ENCODE measurements around the gene RSAD1. TPM values are rescaled to one million over a fixed set of nuclear protein-coding genes. Genes with fewer than 3 reads are reported as not detected.

Gene RSAD1
- polyA plus RNA-seq, 1 of the 3 experiments (the other 2 are of a cell fraction) = 44.7 TPM

GRCh38 chr17:50464121-50464520 lies 14.5 kb upstream of the RSAD1 start:
- no peaks in the 10 kb centered on the region; the same call in 1 of the 2 replicates for H4K20me1 ChIP-seq (ENCODE audit: insufficient read depth)
- TF ChIP-seq FOXM1 (IDR thresholded peaks at IDR 0.05; ENCODE audit: low read depth) = no peak
- H3K9ac ChIP-seq = no peak overlapping the region
- no peaks in the 10 kb centered on the region for H3K79me2 ChIP-seq (ENCODE audit: insufficient read depth)
- DNase-seq = no peak
- no peaks in the 10 kb centered on the region for H3K9me2 ChIP-seq
- no peak overlapping the region for H3K4me2 ChIP-seq
- ChIA-PET POLR2A (no interaction called here), CTCF (interaction anchor here (1.0 to 4.1 kb wide), 6 partner anchors 9 to 83 kb away, joined by 3 to 18 read pairs (median 6); partner anchors contain the start of gene LRRC59)
- peaks cover 0 to 2% of the 10 kb centered on the region in 2 experiments for H3K36me3 ChIP-seq (replicated peaks in 1 of 2; ENCODE audit: control insufficient read depth in 1 of 2, insufficient read depth in 2 of 2, low read length in 1 of 2)
- no peaks in the 10 kb centered on the region for H3K9me3 ChIP-seq
- peaks cover 0 to 9% of the 10 kb centered on the region in 2 experiments; a peak in 1 of 4 replicates for H3K4me1 ChIP-seq (ENCODE audit: control insufficient read depth in 1 of 2, insufficient read depth in 2 of 2, low read depth in 1 of 2, low read length in 1 of 2)
- no peaks in the 10 kb centered on the region for H3F3A ChIP-seq (replicated peaks; ENCODE audit: insufficient read depth)
- WGBS (ENCODE audit: low lambda C conversion rate) = 85% methylated on average over 3 of the region's 3 CpGs
- H3K4me3 ChIP-seq (ENCODE audit: low read depth in 2 of 2, low read length in 1 of 2) = no peak overlapping the region
- no peak overlapping the region for H2AFZ ChIP-seq (ENCODE audit: low read depth)
- no peaks in the 10 kb centered on the region for H3K27me3 ChIP-seq (ENCODE audit: insufficient read depth)
- H3K27ac ChIP-seq (ENCODE audit: low read depth in 2 of 2, low read length in 1 of 2) = no peak overlapping the region

DNA sequence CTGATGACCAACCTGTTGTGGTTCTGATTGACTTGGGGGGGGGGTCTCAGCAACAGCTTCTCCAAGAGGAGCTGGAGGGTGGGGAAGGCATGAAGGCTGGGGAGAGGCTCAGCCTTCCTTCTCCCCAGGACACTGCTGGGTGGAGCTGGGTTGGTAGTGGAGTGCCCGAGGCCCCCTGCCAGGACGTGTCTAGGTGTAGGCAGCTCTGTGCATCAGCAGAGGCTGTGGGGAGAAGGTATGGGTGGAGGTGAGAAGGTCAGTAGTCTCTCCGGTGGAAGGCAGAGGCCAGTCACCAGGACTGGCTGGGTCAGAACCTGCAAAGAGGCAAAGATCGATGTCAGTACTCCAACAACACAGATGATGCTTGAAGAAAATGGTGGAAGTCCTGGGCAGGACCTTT lies 13.9 kb upstream of the RSAD1 start:
- TF ChIP-seq RXRA (IDR thresholded peaks at IDR 0.05; ENCODE audit: borderline replicate concordance, low read depth) (no peak), REST (IDR thresholded peaks at IDR 0.05; ENCODE audit: low read depth, low read length) (no peak), FOSL2 (IDR thresholded peaks at IDR 0.05; ENCODE audit: borderline replicate concordance, low read depth) (no peak), YY1 (IDR thresholded peaks at IDR 0.05; ENCODE audit: low read depth) (no peak), RAD21 (IDR thresholded peaks at IDR 0.05; ENCODE audit: low read length) (no peak)
- Histone ChIP-seq H3K4me2 (no peak overlapping the region), H3F3A (replicated peaks; ENCODE audit: insufficient read depth) (no peaks in the 10 kb centered on the region), H4K20me1 (ENCODE audit: insufficient read depth) (no peaks in the 10 kb centered on the region; the same call in 1 of the 2 replicates), H3K79me2 (ENCODE audit: insufficient read depth) (no peaks in the 10 kb centered on the region), H3K27ac (ENCODE audit: low read depth in 2 of 2, low read length in 1 of 2) (no peak overlapping the region), H3K9ac (no peak overlapping the region), H2AFZ (ENCODE audit: low read depth) (no peak overlapping the region), H3K9me2 (no peaks in the 10 kb centered on the region), H3K36me3 (replicated peaks in 1 of 2; ENCODE audit: control insufficient read depth in 1 of 2, insufficient read depth in 2 of 2, low read length in 1 of 2) (peaks cover 0 to 2% of the 10 kb centered on the region in 2 experiments), H3K4me1 (ENCODE audit: control insufficient read depth in 1 of 2, insufficient read depth in 2 of 2, low read depth in 1 of 2, low read length in 1 of 2) (peaks cover 0 to 15% of the 10 kb centered on the region in 2 experiments; a peak in 1 of 4 replicates), H3K27me3 (ENCODE audit: insufficient read depth) (no peaks in the 10 kb centered on the region), H3K4me3 (ENCODE audit: low read depth in 2 of 2, low read length in 1 of 2) (no peak overlapping the region), H3K9me3 (no peaks in the 10 kb centered on the region)
- WGBS (ENCODE audit: low lambda C conversion rate) = 83% methylated on average over 4 of the region's 4 CpGs
- ChIA-PET POLR2A (no interaction called here), CTCF (interaction anchor here (1.1 to 4.1 kb wide), 5 partner anchors 8 to 83 kb away, joined by 3 to 18 read pairs (median 9); partner anchors contain the start of gene LRRC59)
- DNase-seq = no peak

GRCh38 chr17:50465171-50465570 lies 13.5 kb upstream of the RSAD1 start:
- no peaks in the 10 kb centered on the region for H3K9me2 ChIP-seq
- WGBS (ENCODE audit: low lambda C conversion rate) = 90% methylated on average over 6 of the region's 6 CpGs
- H3K36me3 ChIP-seq (replicated peaks in 1 of 2; ENCODE audit: control insufficient read depth in 1 of 2, insufficient read depth in 2 of 2, low read length in 1 of 2) = peaks cover 0 to 2% of the 10 kb centered on the region in 2 experiments
- H3K27ac ChIP-seq (ENCODE audit: low read depth in 2 of 2, low read length in 1 of 2) = no peak overlapping the region
- H3K9ac ChIP-seq = no peak overlapping the region
- H3K9me3 ChIP-seq = no peaks in the 10 kb centered on the region
- H3K4me1 ChIP-seq (ENCODE audit: control insufficient read depth in 1 of 2, insufficient read depth in 2 of 2, low read depth in 1 of 2, low read length in 1 of 2) = peaks cover 0 to 17% of the 10 kb centered on the region in 2 experiments; a peak in 1 of 4 replicates
- no peaks in the 10 kb centered on the region for H3K27me3 ChIP-seq (ENCODE audit: insufficient read depth)
- H2AFZ ChIP-seq (ENCODE audit: low read depth) = no peak overlapping the region
- no peak for TF ChIP-seq REST (IDR thresholded peaks at IDR 0.05; ENCODE audit: low read depth, low read length)
- no peak for TF ChIP-seq RXRA (IDR thresholded peaks at IDR 0.05; ENCODE audit: borderline replicate concordance, low read depth)
- TF ChIP-seq SIN3A (IDR thresholded peaks at IDR 0.05; ENCODE audit: borderline replicate concordance, low read depth, low read length) = no peak
- no peak overlapping the region for H3K4me2 ChIP-seq
- H4K20me1 ChIP-seq (ENCODE audit: insufficient read depth) = no peaks in the 10 kb centered on the region; the same call in 1 of the 2 replicates
- POLR2A ChIA-PET = no interaction called here
- no peak overlapping the region for H3K4me3 ChIP-seq (ENCODE audit: low read depth in 2 of 2, low read length in 1 of 2)
- no peaks in the 10 kb centered on the region for H3K79me2 ChIP-seq (ENCODE audit: insufficient read depth)
- no peaks in the 10 kb centered on the region for H3F3A ChIP-seq (replicated peaks; ENCODE audit: insufficient read depth)
- no peak for DNase-seq
- CTCF ChIA-PET = interaction anchor here (1.1 to 3.7 kb wide), 4 partner anchors 12 to 68 kb away, joined by 3 to 15 read pairs (median 6); partner anchors contain the start of gene LRRC59

All from SK-N-SH (cell line).